ENCODE measurements around the gene FUOM. TPM values are rescaled to one million over a fixed set of nuclear protein-coding genes. Genes with fewer than 3 reads are reported as not detected.

The FUOM gene
- total RNA-seq, 4 donors from 2014 or later = 5.4 to 15.7 (median 10.8) TPM

DNA sequence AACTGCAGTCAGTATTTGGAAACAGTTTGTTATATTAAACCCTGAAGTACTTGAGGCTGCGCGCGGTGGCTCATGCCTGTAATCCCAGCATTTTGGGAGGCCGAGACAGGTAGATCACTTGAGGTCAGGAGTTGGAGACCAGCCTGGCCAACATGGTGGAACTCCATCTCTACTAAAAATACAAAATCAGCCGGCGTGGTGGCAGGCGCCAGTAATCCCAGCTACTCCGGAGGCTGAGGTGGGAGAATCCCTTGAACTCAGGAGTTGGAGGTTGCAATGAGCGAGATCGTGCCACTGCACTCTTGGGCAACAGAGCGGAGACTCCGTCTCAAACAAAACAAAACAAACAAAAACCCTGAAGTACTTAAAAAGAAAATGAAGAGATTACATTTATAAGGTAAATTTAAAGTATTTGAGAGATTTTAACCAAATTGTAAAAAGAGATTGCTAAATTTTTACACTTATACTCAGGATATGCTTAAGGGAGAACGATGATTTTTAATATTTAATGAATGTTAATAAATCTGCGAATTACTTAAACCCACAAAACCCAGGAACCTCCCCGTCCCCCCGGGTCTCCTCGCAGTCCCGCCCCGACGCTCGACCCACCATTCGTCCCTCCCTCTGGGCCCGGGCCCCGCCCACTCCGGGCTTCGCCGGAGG is 35.7 kb upstream of the FUOM start:
- TF ChIP-seq EP300 (IDR thresholded peaks at IDR 0.05) (no peak), POLR2AphosphoS5 (IDR thresholded peaks at IDR 0.05) (no peak), POLR2A (IDR thresholded peaks at IDR 0.05) (no peak)
- TF ChIP-seq, protein P1, sequence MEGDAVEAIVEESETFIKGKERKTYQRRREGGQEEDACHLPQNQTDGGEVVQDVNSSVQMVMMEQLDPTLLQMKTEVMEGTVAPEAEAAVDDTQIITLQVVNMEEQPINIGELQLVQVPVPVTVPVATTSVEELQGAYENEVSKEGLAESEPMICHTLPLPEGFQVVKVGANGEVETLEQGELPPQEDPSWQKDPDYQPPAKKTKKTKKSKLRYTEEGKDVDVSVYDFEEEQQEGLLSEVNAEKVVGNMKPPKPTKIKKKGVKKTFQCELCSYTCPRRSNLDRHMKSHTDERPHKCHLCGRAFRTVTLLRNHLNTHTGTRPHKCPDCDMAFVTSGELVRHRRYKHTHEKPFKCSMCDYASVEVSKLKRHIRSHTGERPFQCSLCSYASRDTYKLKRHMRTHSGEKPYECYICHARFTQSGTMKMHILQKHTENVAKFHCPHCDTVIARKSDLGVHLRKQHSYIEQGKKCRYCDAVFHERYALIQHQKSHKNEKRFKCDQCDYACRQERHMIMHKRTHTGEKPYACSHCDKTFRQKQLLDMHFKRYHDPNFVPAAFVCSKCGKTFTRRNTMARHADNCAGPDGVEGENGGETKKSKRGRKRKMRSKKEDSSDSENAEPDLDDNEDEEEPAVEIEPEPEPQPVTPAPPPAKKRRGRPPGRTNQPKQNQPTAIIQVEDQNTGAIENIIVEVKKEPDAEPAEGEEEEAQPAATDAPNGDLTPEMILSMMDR (IDR thresholded peaks at IDR 0.05) = no peak
- H3K4me1 ChIP-seq = peaks cover 0 to 25% (median 7%) of the 10 kb centered on the region in 3 donors
- H3K36me3 ChIP-seq = peaks cover 0 to 60% of the 10 kb centered on the region in 2 donors
- H3K4me3 ChIP-seq = peak overlapping the region; percentile 66 to 77
- peak overlapping the region in 3 of 4 donors; percentile 78 to 90 (median 88) for H3K27ac ChIP-seq
- no peaks in the 10 kb centered on the region for H3K27me3 ChIP-seq
- WGBS, 2 donors (ENCODE audit: low coverage in 1 of 2) = 40 to 42% methylated on average over 16 to 17 of the region's 27 CpGs
- ATAC-seq = no peak
- no peaks in the 10 kb centered on the region for H3K9me3 ChIP-seq

DNA sequence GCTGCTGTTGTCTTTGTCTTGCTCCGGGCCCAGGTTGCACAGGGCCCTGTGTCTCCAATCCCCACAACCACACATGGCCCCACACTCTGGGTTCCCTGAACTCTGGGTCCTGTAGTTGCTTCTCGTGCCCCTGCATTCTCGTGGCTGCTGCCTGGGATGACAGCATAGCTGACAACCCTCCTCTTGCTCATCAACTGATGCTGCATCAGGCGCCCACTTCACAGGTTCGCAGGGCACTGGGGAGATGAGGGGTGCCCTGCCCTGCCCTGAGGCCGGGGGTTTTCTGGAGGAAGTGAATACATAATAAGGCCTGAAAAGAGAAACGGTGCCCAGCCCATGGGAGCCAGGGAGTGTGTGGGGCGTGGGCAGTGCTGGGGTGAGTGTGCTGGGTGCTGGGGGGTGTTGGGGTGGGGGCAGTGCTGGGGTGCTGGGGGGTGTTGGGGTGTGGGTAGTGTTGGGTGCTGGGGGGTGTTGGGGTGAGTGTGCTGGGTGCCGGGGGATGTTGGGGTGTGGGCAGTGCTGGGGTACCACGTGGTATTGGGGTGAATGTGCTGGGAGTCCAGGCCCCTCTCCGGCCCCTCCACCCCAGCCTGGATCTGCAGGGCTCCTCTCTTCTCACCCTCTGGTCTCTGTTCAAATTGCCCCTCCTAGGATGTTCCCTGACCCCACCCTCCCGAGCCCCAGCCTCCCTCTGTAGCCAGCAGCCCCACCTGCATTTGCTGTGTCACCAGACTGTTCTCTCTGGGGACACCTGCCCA is 34.1 kb upstream of the FUOM start:
- Histone ChIP-seq H3K9me3 (no peaks in the 10 kb centered on the region), H3K4me3 (no peak overlapping the region), H3K27ac (no peak overlapping the region), H3K27me3 (no peaks in the 10 kb centered on the region), H3K4me1 (peaks cover 0 to 25% (median 7%) of the 10 kb centered on the region in 3 donors), H3K36me3 (peaks cover 0 to 57% of the 10 kb centered on the region in 2 donors)
- no peak for TF ChIP-seq EP300 (IDR thresholded peaks at IDR 0.05)
- WGBS, 2 donors (ENCODE audit: low coverage in 1 of 2) = 90 to 100% methylated on average over 1 to 3 of the region's 12 CpGs
- ATAC-seq = no peak

DNA sequence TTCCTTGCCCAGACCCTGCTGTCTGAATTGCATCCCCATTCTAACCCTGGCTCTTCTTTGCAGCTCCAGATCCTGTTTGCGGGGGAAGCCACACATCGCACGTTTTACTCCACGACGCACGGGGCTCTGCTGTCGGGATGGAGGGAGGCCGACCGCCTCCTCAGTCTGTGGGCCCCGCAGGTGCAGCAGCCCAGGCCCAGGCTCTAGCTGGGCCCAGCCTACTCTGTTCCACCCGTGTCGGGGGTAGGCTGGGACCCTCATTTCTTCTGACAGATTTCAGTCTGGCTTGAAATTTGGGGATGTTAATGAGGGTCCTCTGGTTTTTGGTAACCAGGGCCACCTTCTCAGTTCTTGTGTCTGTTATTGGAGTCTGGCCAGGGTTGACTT is 33.4 kb upstream of the FUOM start:
- ATAC-seq = no peak

DNA sequence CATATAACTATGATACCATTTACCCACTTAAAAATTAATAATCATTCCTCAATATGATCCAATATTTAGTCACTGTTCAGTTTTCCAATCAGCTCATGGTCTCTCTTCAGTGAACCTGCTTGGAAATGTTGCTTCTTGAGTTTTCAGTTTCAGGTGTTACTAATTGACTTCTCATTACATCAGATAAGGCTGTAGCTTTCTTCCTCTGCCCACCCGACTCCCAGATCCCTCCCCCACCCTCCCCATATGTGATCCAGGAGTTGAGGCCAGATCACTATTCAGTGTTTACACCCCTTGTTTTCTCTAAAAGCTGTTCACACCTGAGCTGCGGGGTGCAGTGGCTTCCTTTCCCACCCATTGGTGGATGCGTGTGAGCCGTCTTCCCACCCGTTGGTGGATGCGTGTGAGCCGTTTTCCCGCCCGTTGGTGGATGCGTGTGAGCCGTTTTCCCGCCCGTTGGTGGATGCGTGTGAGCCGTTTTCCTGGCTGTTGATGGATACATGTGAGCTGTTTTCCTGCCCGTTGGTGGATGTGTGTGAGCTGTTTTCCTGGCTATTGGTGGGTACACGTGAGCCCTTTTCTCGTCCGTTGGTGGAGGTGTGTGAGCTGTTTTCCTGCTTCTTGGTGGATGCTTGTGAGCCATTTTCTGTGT is 32.9 kb upstream of the FUOM start:
- Histone ChIP-seq H3K4me3 (no peak overlapping the region), H3K4me1 (peaks cover 0 to 19% (median 7%) of the 10 kb centered on the region in 3 donors), H3K27ac (no peak overlapping the region), H3K27me3 (no peaks in the 10 kb centered on the region), H3K36me3 (peaks cover 0 to 47% of the 10 kb centered on the region in 2 donors), H3K9me3 (no peaks in the 10 kb centered on the region)
- TF ChIP-seq POLR2AphosphoS5 (IDR thresholded peaks at IDR 0.05) (no peak), EP300 (IDR thresholded peaks at IDR 0.05) (no peak), POLR2A (IDR thresholded peaks at IDR 0.05) (no peak)
- TF ChIP-seq, protein P1 (IDR thresholded peaks at IDR 0.05) = no peak
- ATAC-seq = no peak
- 79 to 90% methylated on average over 8 to 10 of the region's 19 CpGs for WGBS, 2 donors (ENCODE audit: low coverage in 1 of 2)

More for the DNA sequence above, 33.4 kb upstream of the FUOM start:
- H3K4me3 ChIP-seq = no peak overlapping the region
- no CpG with 5 or more reads among the region's 12 CpGs for WGBS, 2 donors (ENCODE audit: low coverage in 1 of 2)
- H3K27ac ChIP-seq = no peak overlapping the region
- H3K9me3 ChIP-seq = no peaks in the 10 kb centered on the region
- peaks cover 0 to 24% (median 7%) of the 10 kb centered on the region in 3 donors for H3K4me1 ChIP-seq
- no peaks in the 10 kb centered on the region for H3K27me3 ChIP-seq
- TF ChIP-seq, protein P1 (IDR thresholded peaks at IDR 0.05) = no peak
- no peak for TF ChIP-seq POLR2AphosphoS5 (IDR thresholded peaks at IDR 0.05)
- TF ChIP-seq EP300 (IDR thresholded peaks at IDR 0.05) = no peak
- no peak for TF ChIP-seq POLR2A (IDR thresholded peaks at IDR 0.05)
- peaks cover 0 to 52% of the 10 kb centered on the region in 2 donors for H3K36me3 ChIP-seq
